ENCODE data around the gene ERC2. TPM values are rescaled to one million over a fixed set of nuclear protein-coding genes. Genes with fewer than 3 reads are reported as not detected.

ERC2 gene
- total RNA-seq, 1 donor from 2014 or later = 33.5 TPM

DNA sequence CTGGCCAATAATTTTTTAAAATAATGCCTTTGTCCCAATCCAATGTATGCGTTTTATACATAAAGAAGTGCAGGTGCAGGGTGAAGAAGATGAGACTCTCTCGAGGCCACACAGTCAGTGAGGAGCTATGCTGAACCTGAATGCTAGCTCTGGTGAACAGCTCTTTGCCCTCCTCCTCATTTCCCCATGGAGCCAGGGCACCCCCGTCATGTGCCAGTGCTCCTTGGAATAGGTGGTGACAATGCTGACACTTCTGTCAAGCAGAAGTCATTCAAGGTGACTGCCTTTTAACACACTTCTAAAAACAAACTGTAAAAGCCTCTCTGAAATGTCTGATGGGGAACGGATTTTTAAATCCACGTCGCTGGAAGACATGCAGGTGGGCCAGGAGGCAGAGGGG lies 818.7 kb downstream of the ERC2 start:
- no peak for DNase-seq (ENCODE audit: low spot score)

GRCh38 chr3:55648591-55649318 lies 819.5 kb downstream of the ERC2 start:
- DNase-seq (ENCODE audit: low spot score) = no peak

- no peak for DNase-seq (ENCODE audit: low spot score)
Observed at GRCh38 chr3:55647670-55648069, 820.6 kb downstream of the ERC2 start.

DNA sequence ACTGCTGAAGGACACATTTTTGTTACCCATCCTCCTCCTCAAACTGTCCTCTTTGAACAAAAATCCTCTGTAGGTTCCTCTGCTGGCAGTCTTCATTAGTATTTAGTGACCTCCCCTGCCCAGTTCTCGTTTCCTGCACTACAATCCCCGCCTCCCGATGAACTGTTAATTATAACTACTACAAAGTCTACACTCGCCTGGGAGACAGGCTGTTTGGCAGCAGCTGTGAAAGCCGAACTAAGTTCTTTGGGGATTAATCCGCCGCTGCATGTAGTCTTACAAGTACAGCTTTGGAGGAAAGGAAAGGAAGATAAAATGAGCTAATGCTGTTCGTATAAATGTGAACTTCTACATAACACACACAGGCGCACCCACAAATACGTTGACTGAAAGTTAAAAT lies 821.2 kb downstream of the ERC2 start:
- no peak for DNase-seq (ENCODE audit: low spot score)

DNA sequence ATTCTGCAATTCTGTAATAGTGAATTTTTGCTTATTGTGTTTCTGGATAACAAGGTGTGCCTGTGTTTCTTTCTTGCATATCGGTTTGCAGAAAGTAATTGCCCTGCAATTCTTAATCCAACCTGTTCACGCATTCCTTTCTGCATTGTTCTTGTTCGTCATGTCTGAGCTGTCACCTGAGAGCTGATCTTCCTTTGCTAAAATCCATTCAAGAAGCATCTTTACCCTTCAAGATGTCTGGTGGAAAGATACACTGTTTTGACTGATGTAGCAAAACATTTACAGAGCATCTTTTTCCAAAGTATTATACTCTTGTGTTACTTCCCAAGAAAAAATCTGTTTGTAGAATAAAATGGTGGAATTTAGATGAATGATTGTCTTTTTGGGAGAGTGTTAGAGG lies 822.1 kb downstream of the ERC2 start:
- no peak for DNase-seq (ENCODE audit: low spot score)

GRCh38 chr3:55645422-55645821 lies 822.8 kb downstream of the ERC2 start:
- DNase-seq (ENCODE audit: low spot score) = no peak

- DNase-seq (ENCODE audit: low spot score) = no peak
Observed at GRCh38 chr3:55643283-55643682, 825.0 kb downstream of the ERC2 start.

- DNase-seq (ENCODE audit: low spot score) = no peak
Observed at GRCh38 chr3:55641964-55642363, 826.3 kb downstream of the ERC2 start.

GRCh38 chr3:55639896-55640765 lies 828.1 kb downstream of the ERC2 start:
- DNase-seq (ENCODE audit: low spot score) = no peak

GRCh38 chr3:55639143-55639542 lies 829.1 kb downstream of the ERC2 start:
- no peak for DNase-seq (ENCODE audit: low spot score)

DNA sequence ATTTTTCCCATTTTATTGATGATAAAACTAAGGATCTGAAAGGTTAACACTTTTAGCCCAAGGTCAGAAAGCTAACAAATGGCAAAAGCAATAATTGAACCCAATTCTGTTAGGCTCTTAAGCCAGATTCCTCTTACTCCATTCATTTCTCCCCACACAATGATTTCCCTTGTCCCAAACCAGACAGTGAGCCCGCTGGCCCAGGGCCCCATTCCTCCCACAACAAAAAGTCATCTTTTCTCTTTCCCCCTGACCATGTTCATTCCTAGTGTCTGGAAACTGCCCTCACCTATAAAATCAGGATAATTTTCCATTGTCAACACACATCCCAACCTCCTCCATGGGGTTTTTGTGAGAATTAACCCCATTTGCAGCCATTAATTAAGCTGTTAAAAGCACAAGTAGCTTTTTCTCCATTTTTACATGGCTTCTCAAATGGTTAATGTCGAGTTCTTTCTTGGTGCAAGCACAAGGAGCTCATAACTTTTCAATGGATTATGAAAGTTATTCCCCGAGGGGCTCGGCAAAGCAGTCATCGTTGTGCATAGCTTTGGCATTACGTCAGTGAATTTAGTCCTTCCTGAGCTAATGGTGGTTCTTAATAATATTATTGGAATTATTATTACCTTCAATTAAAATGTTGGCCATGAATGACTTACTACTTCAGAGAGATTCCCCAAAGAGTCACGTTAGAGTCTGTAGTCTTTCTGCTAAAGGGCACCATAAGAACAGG lies 830.2 kb downstream of the ERC2 start:
- no peak for DNase-seq (ENCODE audit: low spot score)

DNA sequence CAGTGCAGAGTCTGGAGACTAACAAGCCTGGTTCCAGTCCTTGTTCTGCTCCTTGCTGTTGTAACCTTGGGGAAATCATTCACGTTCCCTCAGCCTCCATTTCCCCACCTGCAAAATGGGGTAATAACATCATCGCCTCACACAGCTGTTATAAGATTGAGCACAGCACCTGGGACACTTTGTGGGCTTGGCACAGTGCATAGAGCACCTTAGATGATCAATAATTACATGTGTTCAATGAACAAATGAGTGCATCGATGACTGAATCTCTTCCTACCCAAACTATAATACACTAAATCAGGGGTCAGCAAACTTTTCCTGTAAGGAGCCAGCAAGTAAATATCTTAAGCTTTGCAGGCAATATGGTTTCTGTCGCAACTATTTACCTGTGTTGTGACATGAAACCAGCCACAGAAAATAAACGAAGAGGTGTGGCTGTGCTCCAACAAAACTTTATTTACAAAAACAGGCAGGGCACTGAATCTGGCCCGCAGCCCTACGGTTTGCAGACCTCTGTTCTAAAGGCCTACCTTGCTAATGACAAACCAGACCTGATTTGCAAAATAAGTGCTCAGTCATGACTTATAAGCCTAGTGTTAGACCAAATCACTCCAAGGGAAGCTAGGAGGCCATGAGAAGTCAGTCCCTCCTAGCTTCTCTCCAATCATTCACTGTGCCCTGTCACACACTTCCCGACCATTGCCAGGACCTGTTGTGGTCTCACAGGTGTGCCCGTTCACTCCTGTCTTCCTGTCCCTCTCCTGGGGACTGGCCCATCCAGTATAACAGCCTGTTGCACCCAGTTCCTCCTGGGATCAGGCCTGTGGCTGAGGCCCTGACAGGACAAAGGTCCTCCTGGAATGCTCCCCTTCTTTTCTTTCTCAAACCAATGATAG lies 831.7 kb downstream of the ERC2 start:
- no peak for DNase-seq (ENCODE audit: low spot score)

DNA sequence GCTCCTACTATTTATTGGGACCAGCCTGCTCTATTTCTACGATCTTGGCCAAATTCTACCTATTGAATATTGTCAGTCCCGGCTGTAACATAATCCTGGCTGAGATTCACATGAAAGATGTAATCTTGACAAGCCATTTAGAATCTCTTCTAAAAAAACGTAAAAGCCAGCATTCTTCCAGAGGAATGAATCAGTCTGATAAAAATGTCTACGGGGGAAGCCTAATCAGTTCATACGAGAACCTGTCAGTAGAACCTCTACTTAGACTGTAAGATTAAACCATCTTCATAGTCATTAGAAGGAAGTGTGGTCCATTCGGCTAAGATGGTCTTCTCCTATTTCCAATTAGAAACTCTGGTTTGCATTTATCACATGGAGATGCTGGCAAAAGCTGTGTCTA lies 833.9 kb downstream of the ERC2 start:
- no peak for DNase-seq (ENCODE audit: low spot score)

DNA sequence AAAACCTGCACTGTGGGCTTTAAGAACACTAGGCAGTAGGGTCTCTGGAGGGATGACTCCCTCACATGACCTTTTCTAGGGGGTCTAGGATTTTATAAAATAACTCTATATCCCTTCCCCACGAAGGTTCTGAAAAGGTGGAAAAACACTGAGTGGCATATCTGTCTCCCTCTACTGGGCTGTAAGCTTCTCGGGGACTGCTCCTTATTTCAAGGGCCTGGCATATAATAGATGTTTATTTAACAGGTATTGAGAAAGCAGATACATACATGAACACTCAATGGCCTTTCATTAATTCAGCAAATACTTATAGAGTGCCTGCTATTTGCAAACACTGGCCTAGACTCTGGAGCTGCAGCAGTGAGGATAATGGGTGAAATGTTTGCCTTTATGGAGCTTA lies 834.9 kb downstream of the ERC2 start:
- no peak for DNase-seq (ENCODE audit: low spot score)

DNA sequence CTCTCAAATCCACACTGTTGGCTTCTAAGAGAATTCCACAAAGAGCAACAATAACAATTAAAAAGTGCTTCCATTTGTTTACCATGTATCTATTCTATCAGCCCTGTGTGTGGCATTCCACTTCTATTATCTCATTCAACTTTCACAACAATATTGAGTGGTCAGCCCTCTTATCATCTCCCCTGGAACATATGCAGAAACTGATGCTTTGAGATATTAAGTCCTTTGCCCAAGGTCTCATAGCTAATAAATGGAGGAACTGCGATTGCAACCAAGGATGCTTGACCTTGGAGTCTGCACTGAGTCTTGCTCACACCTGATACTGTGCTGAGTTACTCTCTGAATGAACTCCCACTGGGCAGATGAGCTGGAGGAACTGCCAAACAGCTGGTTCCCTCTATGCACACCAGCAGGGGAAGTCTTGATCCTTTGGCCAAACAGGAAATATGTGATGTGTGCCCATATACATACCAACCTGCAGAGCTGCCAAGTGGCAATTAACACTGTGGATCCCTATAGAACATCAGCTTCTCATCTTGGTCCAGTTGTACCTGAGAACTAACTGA lies 836.4 kb downstream of the ERC2 start:
- DNase-seq (ENCODE audit: low spot score) = no peak

GRCh38 chr3:55630921-55631299 lies 837.4 kb downstream of the ERC2 start:
- no peak for DNase-seq (ENCODE audit: low spot score)

- no peak for DNase-seq (ENCODE audit: low spot score)
Observed at GRCh38 chr3:55630280-55630920, 837.9 kb downstream of the ERC2 start.

DNA sequence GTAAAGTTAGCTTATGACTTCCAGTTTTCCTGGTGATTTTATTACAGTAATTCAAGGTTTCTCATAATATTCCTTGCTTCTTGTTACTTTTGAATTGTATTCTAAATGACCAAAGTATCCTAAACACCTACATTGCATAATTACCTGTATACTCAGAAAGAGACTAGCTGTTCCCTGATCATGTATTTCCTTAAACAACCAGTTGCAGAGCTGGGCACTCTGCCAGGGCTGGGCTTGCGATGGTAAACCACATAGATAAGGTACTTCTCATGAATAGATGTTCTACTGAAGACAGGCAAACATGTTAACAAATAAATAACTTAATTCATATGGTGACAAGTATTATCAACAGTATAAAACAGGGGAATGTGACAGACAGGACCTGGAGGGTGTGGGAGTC lies 838.8 kb downstream of the ERC2 start:
- DNase-seq (ENCODE audit: low spot score) = no peak

DNA sequence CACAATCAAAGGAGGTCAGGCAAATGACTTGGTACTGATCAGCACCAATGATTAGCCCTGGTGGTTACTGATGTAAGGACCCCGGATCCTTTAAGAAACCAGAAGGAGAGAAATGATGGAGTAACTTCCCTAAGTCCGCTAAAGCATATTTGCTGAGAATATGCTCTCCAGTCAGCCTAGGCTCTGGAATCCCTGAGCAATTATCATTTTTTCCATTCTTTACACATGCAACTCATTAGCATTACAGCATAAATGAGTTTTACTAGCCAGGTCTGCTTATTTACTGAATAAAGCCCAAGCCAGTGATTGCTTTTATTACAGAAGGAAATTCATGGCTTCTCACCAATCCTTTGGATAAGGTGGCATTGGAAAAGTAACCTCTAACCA lies 842.0 kb downstream of the ERC2 start:
- DNase-seq (ENCODE audit: low spot score) = no peak

- peak; percentile 19 for DNase-seq (ENCODE audit: low spot score)
Observed at GRCh38 chr3:55624238-55624637, 844.0 kb downstream of the ERC2 start.

GRCh38 chr3:55623786-55624185 lies 844.5 kb downstream of the ERC2 start:
- no peak for DNase-seq (ENCODE audit: low spot score)
